Activated CD8-positive, alpha-beta memory T cell treated with anti-CD3 and anti-CD28 coated beads, Interleukin-2, amount 50 U/mL, for 24 hours (primary cell): Measurements from ENCODE around the gene HORMAD1.
"Not testable (repeated sequence)": the region's sequence is repeated elsewhere in the genome, so short reads cannot be mapped to it uniquely, and the experiment has no call there.

Experiments used
- DNase-seq: peaks from one replicate; pipeline ENCODE4 v3.0.0-alpha.2; 2020; ENCODE audit errors: extremely low read depth

HORMAD1 gene

DNA sequence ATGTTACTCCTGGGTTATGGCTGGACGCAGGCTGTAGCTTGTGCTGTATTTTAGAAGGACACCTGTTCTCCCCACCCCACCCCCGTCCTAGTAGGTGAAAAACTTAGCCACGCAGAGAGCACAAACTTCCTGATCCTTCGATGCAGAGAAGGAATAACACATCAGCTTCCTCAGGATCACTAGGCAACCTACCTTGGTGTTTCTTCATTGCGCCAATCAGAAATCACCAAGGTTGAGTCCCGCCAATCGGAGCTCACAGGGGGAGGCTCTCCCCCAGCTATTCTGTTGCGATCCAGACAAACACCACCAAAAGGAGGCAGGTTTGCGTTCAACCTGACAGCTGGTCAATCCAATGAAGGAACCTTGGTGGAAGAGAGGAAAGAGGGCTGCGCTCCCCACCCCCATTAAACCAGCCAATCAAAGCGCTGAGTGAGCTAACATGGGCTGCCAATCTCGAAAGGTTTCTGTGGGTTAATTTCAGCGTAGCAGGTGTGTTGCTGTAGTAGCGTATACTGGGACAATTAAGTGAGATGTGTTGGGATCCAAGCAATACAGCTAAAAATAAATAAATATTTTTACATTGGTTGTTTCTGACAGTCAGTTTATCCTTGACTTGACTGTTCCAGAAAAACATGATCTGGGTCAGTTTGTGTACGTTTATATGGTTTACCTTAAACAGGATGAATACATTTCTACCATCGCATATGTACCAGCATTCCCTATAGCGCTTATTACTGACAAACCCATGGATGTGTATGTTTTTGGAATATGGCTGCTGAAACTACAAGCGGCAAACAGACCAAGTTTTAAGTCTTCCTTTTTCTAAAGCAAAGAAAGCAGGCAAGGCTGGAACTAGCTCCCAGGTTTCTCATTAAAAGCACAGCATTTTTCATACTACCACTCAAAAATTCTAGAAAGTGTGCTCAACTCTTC lies 23.4 kb downstream of the HORMAD1 start, which contains the start of gene GOLPH3L:
Gene GOLPH3L (minus strand): TSS at position 160 of the 933 bp plus-strand sequence. CDS start 2,316 bp downstream, outside the sequence.
- DNase-seq = peak; percentile 81

GRCh38 chr1:150696590-150696989 lies 24.1 kb downstream of the HORMAD1 start:
- DNase-seq = no peak

DNA sequence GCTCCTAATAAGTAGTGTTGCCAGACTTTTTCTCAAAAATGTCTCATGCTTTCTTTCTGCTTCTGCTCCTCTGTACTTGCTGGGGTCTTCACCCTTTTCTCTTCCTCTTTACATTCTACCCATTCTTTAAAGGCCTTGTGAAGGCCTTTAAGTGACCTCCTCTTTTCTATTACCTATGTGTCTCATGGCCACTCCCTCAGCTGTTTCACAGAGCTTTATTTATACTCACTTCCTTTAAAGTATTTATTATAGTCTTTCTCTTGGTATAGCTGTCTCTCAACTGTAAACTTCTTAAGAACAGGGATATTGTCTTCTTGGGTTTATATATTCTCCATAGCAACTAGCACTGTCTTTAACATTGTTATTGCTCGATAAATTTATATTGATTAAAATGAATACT lies 24.5 kb downstream of the HORMAD1 start:
- no peak for DNase-seq

GRCh38 chr1:150695561-150695960 lies 25.1 kb downstream of the HORMAD1 start:
- no peak for DNase-seq

- DNase-seq = no peak
Observed at GRCh38 chr1:150692720-150693119, 28.0 kb downstream of the HORMAD1 start.

- no peak for DNase-seq
Observed at GRCh38 chr1:150688763-150689162, 31.9 kb downstream of the HORMAD1 start.

- DNase-seq = no peak
Observed at GRCh38 chr1:150686275-150686674, 34.4 kb downstream of the HORMAD1 start.

DNA sequence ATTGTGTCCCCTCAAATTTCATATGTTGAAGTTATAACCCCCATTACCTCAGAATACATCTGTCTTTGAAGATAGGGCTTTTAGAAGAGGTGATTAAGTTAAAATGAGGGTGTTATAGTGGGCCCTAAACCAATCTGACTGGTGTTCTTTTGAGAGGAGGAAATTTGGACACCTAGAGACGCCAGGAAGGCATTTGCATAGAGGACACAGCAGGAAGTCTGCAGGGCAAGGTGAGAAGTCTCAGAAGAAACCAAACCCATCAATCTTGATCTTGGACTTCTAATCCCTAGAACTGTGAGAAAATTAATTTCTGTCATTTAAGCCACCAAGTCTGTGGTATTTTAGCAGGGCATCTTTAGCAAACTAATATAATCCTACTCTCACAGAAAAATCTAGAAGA lies 36.8 kb downstream of the HORMAD1 start:
- DNase-seq = no peak

DNA sequence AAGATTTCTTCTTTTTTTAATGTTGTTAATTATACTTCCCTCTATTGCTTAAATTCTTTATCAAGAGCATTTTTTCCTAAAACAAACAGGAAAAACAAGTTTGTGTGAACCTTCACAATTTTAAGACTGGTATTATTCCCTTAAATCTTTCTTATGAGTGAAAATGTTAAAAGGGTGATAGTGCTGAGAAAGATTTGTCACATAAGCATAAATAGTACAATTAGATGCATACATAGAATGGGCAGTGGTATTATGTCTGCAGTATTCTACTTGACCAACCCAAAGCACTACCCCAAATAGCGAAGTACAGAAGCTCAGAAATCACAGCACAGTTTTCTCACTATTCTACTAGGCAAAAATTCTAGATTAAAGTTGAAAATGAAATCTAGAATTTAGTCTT lies 41.7 kb downstream of the HORMAD1 start:
- DNase-seq = no peak

DNA sequence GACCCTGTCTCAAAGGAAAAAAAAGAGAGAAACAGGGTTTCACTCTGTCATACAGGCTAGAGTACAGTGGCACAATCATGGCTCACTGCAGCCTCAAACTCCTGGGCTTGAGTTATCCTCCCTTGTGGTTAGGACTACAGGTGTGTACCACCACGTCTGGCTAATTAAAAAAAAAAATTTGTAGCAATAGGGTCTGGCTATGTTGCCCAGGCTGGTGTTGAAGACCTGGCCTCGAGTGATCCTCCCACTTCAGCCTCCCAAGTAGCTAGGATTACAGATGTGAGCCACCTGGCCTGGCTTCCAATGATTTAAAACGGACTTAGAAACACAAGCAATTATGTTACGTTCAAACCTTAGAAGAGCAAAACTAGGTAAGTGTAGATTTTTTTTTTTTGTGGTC lies 45.8 kb downstream of the HORMAD1 start:
- no peak for DNase-seq

DNA sequence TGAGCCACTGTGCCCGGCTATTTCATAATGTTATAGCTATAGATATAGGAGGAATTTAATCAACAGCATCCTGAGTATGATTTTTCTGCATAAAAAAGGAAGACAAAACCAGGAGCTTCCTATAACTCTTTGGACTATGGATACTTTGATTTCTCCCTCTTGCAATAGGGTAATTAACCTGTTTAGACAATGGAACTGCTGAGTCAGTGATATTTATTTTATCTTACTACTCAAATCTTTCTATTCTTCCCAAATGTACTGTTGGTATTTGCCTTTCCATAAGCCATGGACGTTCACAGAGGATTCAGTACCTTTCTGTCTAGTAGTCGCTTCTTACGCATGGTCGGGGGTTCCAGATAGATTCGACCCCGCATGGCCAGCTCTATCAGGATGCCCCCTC lies 57.4 kb downstream of the HORMAD1 start:
- no peak for DNase-seq

GRCh38 chr1:150662811-150663210 lies 57.9 kb downstream of the HORMAD1 start:
- DNase-seq = no peak

GRCh38 chr1:150661156-150661555 lies 59.5 kb downstream of the HORMAD1 start:
- no peak for DNase-seq

- DNase-seq = no peak
Observed at GRCh38 chr1:150660584-150660983, 60.1 kb downstream of the HORMAD1 start.

GRCh38 chr1:150657064-150657463 lies 63.6 kb downstream of the HORMAD1 start:
- DNase-seq = not testable (repeated sequence)

DNA sequence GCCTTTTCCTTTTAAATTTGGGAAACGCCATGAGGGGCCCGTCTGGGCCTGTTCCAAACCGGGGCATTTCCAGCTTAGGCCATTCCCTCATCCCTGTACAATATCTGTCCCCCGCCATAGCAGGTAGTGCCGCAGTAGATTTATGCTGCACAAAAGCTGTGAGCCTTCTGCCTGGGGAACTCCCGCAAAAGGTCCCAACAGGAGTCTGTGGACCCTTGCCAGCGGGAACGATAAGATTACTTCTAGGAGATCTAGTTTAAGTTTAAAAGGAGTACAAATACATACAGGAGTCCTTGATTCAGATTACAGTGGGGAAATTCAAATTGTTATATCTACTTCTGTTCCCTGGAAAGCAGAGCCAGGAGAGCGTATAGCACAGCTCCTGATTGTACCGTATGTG lies 66.1 kb downstream of the HORMAD1 start:
- not testable (repeated sequence) for DNase-seq

DNA sequence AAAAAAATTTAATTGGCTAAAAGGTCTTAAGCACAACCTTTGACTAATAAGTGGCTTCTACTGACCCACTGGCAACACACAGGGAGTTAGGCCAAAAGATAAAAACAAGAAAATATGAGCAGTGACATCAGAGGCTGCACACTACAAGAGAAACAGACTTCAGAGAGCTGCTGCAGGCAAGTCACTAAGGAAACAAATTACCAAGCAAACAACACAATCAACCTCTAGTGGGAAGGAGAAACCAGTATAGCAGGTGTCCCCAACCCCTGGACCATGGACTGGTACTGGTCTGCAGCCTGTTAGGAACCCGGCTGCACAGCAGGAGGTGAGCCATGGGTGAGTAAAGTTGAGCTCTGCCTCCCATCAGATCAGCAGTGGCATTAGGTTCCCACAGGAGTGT lies 70.5 kb downstream of the HORMAD1 start:
- DNase-seq = no peak

DNA sequence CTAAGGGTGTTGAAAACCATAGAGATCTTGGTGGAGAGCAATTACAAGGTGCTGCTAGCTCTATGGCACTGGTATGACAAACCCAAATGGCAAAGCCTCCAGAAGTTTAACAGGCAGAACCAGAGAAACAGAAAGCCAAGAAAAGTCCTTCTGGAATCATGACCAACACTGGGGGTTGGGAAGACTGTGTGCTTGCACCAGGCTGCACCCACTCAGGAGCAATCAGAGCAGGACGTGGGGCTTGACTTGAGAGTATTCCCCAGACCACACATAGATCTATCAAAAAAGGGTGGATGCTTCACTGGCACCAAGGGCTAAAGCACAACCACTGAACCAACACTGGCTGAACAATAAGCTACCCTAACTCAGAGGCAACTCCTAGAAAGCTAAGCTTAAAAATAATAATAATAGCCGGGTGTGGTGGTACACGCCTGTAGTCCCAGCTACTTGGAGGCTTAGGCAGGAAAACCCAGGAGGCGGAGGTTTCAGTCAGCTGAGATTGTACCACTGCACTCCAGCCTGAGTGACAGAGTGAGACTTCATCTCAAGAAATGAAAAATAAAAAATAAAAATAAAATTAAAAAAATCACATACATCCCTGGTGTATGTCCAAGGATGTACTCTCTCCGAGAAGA lies 71.1 kb downstream of the HORMAD1 start:
- DNase-seq = no peak
